ENCODE measurements around the gene BATF. TPM values are rescaled to one million over a fixed set of nuclear protein-coding genes. Genes with fewer than 3 reads are reported as not detected.

Gene BATF
- total RNA-seq, 2 experiments from 2014 or later: 178 to 179 TPM

DNA sequence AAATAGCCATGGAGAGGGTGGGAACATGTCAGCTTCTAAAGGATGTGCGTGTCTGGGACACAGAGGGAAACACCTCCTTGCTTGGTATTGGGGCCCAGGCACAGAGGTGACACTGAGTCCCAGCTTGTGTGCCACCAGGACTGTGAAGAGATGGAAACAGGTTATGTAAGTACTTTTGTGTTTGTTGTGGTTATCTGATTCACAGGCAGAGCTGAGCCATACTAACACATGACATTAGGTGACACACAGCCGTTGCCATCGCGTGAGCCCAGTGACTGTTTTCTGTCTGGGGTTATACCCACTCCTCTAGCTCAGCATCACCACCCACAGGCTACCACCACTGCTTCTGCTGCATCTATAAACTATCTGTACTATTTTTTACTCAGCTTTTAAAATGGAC is 44.1 kb downstream of the BATF start:
- Mint-ChIP-seq H3K4me3 (peak overlapping the region; percentile 63), H3K36me3 (ENCODE audit: low read depth) (no peaks in the 10 kb centered on the region), H3K27me3 (ENCODE audit: low read depth) (no peaks in the 10 kb centered on the region), H3K27ac (peak overlapping the region; percentile 85), H3K9me3 (peaks cover 4% of the 10 kb centered on the region), H3K4me1 (ENCODE audit: low read depth) (peaks cover 77% of the 10 kb centered on the region)
- CTCF ChIA-PET: interaction anchor here (0.7 to 2.0 kb wide), 29 partner anchors 10 to 266 kb away, joined by 3 to 27 read pairs (median 4); partner anchors contain the start of gene FLVCR2
- peak; percentile 96 for DNase-seq
- intact Hi-C loops (cut with micrococcal nuclease): loop anchor here (1.0 to 10.0 kb wide), 10 partner anchors 24 to 802 kb away; partner anchors contain the start of genes BATF, TMED10 and YLPM1

DNA sequence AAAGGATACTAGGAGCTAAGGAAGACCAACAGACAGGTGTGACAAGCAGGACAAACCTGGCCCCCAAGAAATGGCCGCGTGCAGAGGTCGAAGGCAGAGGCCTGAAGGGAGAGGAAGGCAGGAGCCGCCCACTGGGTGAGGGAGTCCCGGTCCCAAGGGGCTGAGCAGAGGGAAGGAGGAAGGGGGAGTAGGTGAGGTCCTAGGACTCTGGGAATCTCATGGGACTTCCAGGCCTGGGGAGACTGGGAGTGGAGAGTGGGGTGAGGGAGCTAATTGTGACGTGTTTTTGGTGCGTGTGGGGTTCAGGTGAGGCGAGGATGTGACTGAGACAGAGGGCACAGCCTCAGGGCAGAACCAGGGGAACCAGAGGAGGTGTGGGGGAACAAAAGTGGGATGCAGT is 44.5 kb downstream of the BATF start:
- H3K27me3 Mint-ChIP-seq (ENCODE audit: low read depth): no peaks in the 10 kb centered on the region
- peak overlapping the region; percentile 85 for H3K27ac Mint-ChIP-seq
- CTCF ChIA-PET: interaction anchor here (0.7 to 2.0 kb wide), 27 partner anchors 10 to 261 kb away, joined by 3 to 27 read pairs (median 4); partner anchors contain the start of gene FLVCR2
- H3K4me3 Mint-ChIP-seq: peak overlapping the region; percentile 63
- H3K36me3 Mint-ChIP-seq (ENCODE audit: low read depth): no peaks in the 10 kb centered on the region
- no peak for DNase-seq
- intact Hi-C loops (cut with micrococcal nuclease): loop anchor here (1.0 to 10.0 kb wide), 10 partner anchors 24 to 802 kb away; partner anchors contain the start of genes BATF, TMED10 and YLPM1
- peaks cover 3% of the 10 kb centered on the region for H3K9me3 Mint-ChIP-seq
- peaks cover 77% of the 10 kb centered on the region for H3K4me1 Mint-ChIP-seq (ENCODE audit: low read depth)

- Mint-ChIP-seq H3K4me3 (no peak overlapping the region), H3K27ac (peak overlapping the region; percentile 74), H3K9me3 (no peaks in the 10 kb centered on the region), H3K36me3 (ENCODE audit: low read depth) (peaks cover 2% of the 10 kb centered on the region), H3K4me1 (ENCODE audit: low read depth) (peaks cover 71% of the 10 kb centered on the region), H3K27me3 (ENCODE audit: low read depth) (no peaks in the 10 kb centered on the region)
- no peak for DNase-seq
- intact Hi-C loops (cut with micrococcal nuclease): loop anchor here (5.0 to 10.0 kb wide), 2 partner anchors 321 to 803 kb away; partner anchors contain the start of gene YLPM1
- CTCF ChIA-PET: interaction anchor here (1.2 to 2.1 kb wide), 4 partner anchors 9 to 87 kb away, joined by 5 to 13 read pairs (median 10); no protein-coding TSS in a partner anchor
These were observed 45.9 kb downstream of the BATF start for GRCh38 chr14:75568140-75568539.

- peaks cover 2% of the 10 kb centered on the region for H3K36me3 Mint-ChIP-seq (ENCODE audit: low read depth)
- H3K27ac Mint-ChIP-seq: peak overlapping the region; percentile 46
- H3K4me3 Mint-ChIP-seq: no peak overlapping the region
- DNase-seq: peak; percentile 66
- CTCF ChIA-PET: interaction anchor here (0.5 to 2.1 kb wide), 6 partner anchors 9 to 377 kb away, joined by 3 to 13 read pairs (median 4); partner anchors contain the start of gene FLVCR2
- intact Hi-C loops (cut with micrococcal nuclease): loop anchor here (5.0 to 10.0 kb wide), 2 partner anchors 321 to 804 kb away; partner anchors contain the start of gene YLPM1
- H3K27me3 Mint-ChIP-seq (ENCODE audit: low read depth): no peaks in the 10 kb centered on the region
- no peaks in the 10 kb centered on the region for H3K9me3 Mint-ChIP-seq
- H3K4me1 Mint-ChIP-seq (ENCODE audit: low read depth): peaks cover 71% of the 10 kb centered on the region
These were observed 46.5 kb downstream of the BATF start for GRCh38 chr14:75568791-75569190.

GRCh38 chr14:75570797-75571196 is 48.5 kb downstream of the BATF start:
- peaks cover 56% of the 10 kb centered on the region for H3K4me1 Mint-ChIP-seq (ENCODE audit: low read depth)
- CTCF ChIA-PET: interaction anchor here (1.1 to 11.3 kb wide), 3 partner anchors 9 to 84 kb away, joined by 3 to 255 read pairs (median 5); partner anchors contain the start of genes ERG28 and TTLL5
- no peaks in the 10 kb centered on the region for H3K27me3 Mint-ChIP-seq (ENCODE audit: low read depth)
- DNase-seq: peak; percentile 59
- peaks cover 2% of the 10 kb centered on the region for H3K36me3 Mint-ChIP-seq (ENCODE audit: low read depth)
- no peak overlapping the region for H3K4me3 Mint-ChIP-seq
- no peak overlapping the region for H3K27ac Mint-ChIP-seq
- intact Hi-C loops (cut with micrococcal nuclease): loop anchor here (10.0 kb wide), 1 partner anchor 334 kb away; no protein-coding TSS in a partner anchor
- H3K9me3 Mint-ChIP-seq: no peaks in the 10 kb centered on the region

- DNase-seq: no peak
- H3K27me3 Mint-ChIP-seq (ENCODE audit: low read depth): no peaks in the 10 kb centered on the region
- H3K4me1 Mint-ChIP-seq (ENCODE audit: low read depth): peaks cover 43% of the 10 kb centered on the region
- intact Hi-C loops (cut with micrococcal nuclease): loop anchor here (10.0 kb wide), 1 partner anchor 333 kb away; no protein-coding TSS in a partner anchor
- peaks cover 2% of the 10 kb centered on the region for H3K36me3 Mint-ChIP-seq (ENCODE audit: low read depth)
- H3K9me3 Mint-ChIP-seq: no peaks in the 10 kb centered on the region
- H3K4me3 Mint-ChIP-seq: no peak overlapping the region
- CTCF ChIA-PET: interaction anchor here (0.8 to 11.3 kb wide), 2 partner anchors 83 to 263 kb away, joined by 3 to 255 read pairs; partner anchors contain the start of genes ERG28 and TTLL5
- no peak overlapping the region for H3K27ac Mint-ChIP-seq
These were observed 49.8 kb downstream of the BATF start for GRCh38 chr14:75572104-75572503.

GRCh38 chr14:75577090-75577489 is 54.8 kb downstream of the BATF start:
- Mint-ChIP-seq H3K4me1 (ENCODE audit: low read depth) (peaks cover 22% of the 10 kb centered on the region), H3K27ac (no peak overlapping the region), H3K9me3 (no peaks in the 10 kb centered on the region), H3K4me3 (no peak overlapping the region), H3K27me3 (ENCODE audit: low read depth) (no peaks in the 10 kb centered on the region), H3K36me3 (ENCODE audit: low read depth) (no peaks in the 10 kb centered on the region)
- DNase-seq: no peak
- CTCF ChIA-PET: interaction anchor here (0.7 to 11.3 kb wide), 44 partner anchors 8 to 409 kb away, joined by 3 to 255 read pairs (median 4); partner anchors contain the start of genes ERG28, IFT43 and TTLL5
- intact Hi-C loops (cut with micrococcal nuclease): loop anchor here (1.0 to 10.0 kb wide), 3 partner anchors 77 to 405 kb away; no protein-coding TSS in a partner anchor

DNA sequence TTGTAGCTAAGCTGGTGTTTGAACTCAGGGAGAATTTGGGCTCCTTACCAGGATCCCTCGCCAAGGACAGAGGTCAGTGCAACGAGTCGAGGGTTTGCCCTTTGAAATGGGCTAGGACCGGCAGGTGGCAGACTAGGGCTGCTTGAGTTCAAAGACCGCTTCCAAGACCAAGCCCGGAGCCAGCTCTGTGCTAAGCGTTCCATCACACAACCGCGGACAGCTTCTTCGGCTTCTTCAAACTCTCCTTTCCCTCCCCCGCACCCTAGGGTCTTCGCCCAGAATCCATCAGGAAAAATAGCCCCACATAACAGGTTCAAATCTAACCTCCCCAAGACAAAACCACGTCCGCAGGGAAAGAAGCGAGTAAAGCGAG is 55.4 kb downstream of the BATF start:
- H3K4me1 Mint-ChIP-seq (ENCODE audit: low read depth): peaks cover 22% of the 10 kb centered on the region
- H3K36me3 Mint-ChIP-seq (ENCODE audit: low read depth): no peaks in the 10 kb centered on the region
- intact Hi-C loops (cut with micrococcal nuclease): loop anchor here (1.0 to 10.0 kb wide), 4 partner anchors 15 to 405 kb away; no protein-coding TSS in a partner anchor

GRCh38 chr14:75578102-75578785 is 56.0 kb downstream of the BATF start, which contains the start of gene FLVCR2:
Gene FLVCR2, plus strand, starts transcription at chr14:75578620. Its CDS starts 353 bp downstream, at chr14:75578973.
- Mint-ChIP-seq H3K27me3 (ENCODE audit: low read depth) (no peaks in the 10 kb centered on the region), H3K27ac (peak within 1 kb of the TSS; percentile 78), H3K9me3 (no peaks in the 10 kb centered on the region), H3K4me1 (ENCODE audit: low read depth) (peaks cover 22% of the 10 kb centered on the region), H3K4me3 (peak within 1 kb of the TSS; percentile 82), H3K36me3 (ENCODE audit: low read depth) (no peaks in the 10 kb centered on the region)
- DNase-seq: peak; percentile 59
- intact Hi-C loops (cut with micrococcal nuclease): loop anchor here (1.0 to 10.0 kb wide), 2 partner anchors 16 to 327 kb away; no protein-coding TSS in a partner anchor
- CTCF ChIA-PET: interaction anchor here (0.6 to 11.3 kb wide), 40 partner anchors 9 to 404 kb away, joined by 3 to 255 read pairs (median 4); partner anchors contain the start of genes ERG28, TGFB3 and TTLL5

More for the DNA sequence above, 55.4 kb downstream of the BATF start:
- H3K27ac Mint-ChIP-seq: peak overlapping the region; percentile 78
- peak; percentile 88 for DNase-seq
- H3K27me3 Mint-ChIP-seq (ENCODE audit: low read depth): no peaks in the 10 kb centered on the region
- CTCF ChIA-PET: interaction anchor here (0.6 to 11.3 kb wide), 43 partner anchors 9 to 408 kb away, joined by 3 to 255 read pairs (median 4); partner anchors contain the start of genes ERG28, IFT43, TGFB3 and TTLL5
- H3K9me3 Mint-ChIP-seq: no peaks in the 10 kb centered on the region
- H3K4me3 Mint-ChIP-seq: peak overlapping the region; percentile 82

DNA sequence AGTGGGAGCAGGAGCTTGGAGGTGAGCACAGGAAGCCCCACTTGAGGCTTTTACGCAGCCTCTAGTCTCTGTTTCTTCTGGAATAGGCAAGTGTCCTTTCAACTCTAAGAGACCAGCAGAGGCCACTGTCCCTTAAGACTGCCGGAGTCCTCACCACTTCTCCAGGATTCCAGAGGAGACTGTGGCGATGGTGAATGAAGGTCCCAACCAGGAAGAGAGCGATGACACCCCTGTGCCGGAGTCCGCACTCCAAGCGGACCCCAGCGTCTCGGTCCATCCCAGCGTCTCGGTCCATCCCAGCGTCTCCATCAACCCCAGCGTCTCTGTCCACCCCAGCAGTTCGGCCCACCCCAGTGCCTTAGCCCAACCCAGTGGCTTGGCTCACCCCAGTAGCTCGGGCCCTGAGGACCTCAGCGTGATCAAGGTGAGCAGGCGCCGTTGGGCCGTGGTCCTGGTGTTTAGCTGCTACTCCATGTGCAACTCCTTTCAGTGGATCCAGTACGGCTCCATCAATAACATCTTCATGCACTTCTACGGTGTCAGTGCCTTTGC is 56.6 kb downstream of the BATF start:
- CTCF ChIA-PET: interaction anchor here (0.6 to 11.3 kb wide), 13 partner anchors 10 to 398 kb away, joined by 3 to 255 read pairs (median 4); partner anchors contain the start of genes ERG28 and TTLL5
- no peak for DNase-seq
- intact Hi-C loops (cut with micrococcal nuclease): loop anchor here (1.0 to 10.0 kb wide), 2 partner anchors 17 to 326 kb away; no protein-coding TSS in a partner anchor
- Mint-ChIP-seq H3K9me3 (no peaks in the 10 kb centered on the region), H3K4me1 (ENCODE audit: low read depth) (peaks cover 22% of the 10 kb centered on the region), H3K36me3 (ENCODE audit: low read depth) (no peaks in the 10 kb centered on the region), H3K4me3 (peak overlapping the region; percentile 82), H3K27me3 (ENCODE audit: low read depth) (no peaks in the 10 kb centered on the region), H3K27ac (no peak overlapping the region)

DNA sequence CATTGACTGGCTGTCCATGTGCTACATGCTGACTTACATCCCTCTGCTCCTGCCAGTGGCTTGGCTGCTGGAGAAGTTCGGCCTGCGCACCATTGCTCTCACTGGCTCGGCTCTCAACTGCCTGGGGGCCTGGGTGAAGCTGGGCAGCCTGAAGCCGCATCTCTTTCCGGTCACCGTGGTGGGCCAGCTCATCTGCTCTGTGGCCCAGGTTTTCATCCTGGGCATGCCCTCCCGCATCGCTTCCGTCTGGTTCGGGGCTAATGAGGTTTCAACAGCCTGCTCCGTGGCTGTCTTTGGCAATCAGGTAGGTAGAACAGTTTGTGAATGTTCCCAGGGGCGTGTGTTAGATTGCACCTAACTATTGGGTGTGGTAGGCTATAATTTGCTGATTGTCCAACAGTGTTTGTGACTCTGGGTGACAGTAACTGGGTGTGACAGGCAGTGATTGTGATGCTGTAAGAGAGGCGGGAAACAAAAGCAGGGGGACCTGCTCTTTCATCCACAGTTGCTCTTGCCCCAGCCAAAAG is 57.1 kb downstream of the BATF start:
- CTCF ChIA-PET: interaction anchor here (0.8 to 11.3 kb wide), 4 partner anchors 25 to 94 kb away, joined by 3 to 255 read pairs (median 4); partner anchors contain the start of genes ERG28 and TTLL5
- H3K4me3 Mint-ChIP-seq: peak overlapping the region; percentile 82
- peaks cover 22% of the 10 kb centered on the region for H3K4me1 Mint-ChIP-seq (ENCODE audit: low read depth)

More for the DNA sequence above, 57.1 kb downstream of the BATF start:
- Mint-ChIP-seq H3K27ac (no peak overlapping the region), H3K36me3 (ENCODE audit: low read depth) (no peaks in the 10 kb centered on the region), H3K27me3 (ENCODE audit: low read depth) (no peaks in the 10 kb centered on the region), H3K9me3 (no peaks in the 10 kb centered on the region)
- DNase-seq: no peak
- intact Hi-C loops (cut with micrococcal nuclease): loop anchor here (10.0 kb wide), 1 partner anchor 325 kb away; no protein-coding TSS in a partner anchor

Data from activated naive CD4-positive, alpha-beta T cell treated with anti-CD3 and anti-CD28 coated beads for 36 hours (primary cell).